Activated CD4-positive, alpha-beta T cell treated with anti-CD3 and anti-CD28 coated beads for 24 hours (primary cell): ENCODE measurements around the gene KCNQ4.

ENCODE experiments used
- DNase-seq, 2 donors: peaks; one replicate each; pipeline ENCODE4 v3.0.0-alpha.2; 2020; ENCODE audit warnings: low read depth in 2 of 2

The KCNQ4 gene

GRCh38 chr1:40777224-40777970, 6.2 kb upstream of the KCNQ4 start:
- DNase-seq = no peak

GRCh38 chr1:40780678-40781607, 2.6 kb upstream of the KCNQ4 start:
- DNase-seq = no peak

GRCh38 chr1:40781608-40781971, 2.0 kb upstream of the KCNQ4 start:
- DNase-seq = no peak

- no peak for DNase-seq
These were observed 1.1 kb upstream of the KCNQ4 start for GRCh38 chr1:40782371-40782956.

- DNase-seq = no peak
These were observed 669 bp downstream of the KCNQ4 start for GRCh38 chr1:40784141-40784770.

GRCh38 chr1:40784771-40785151, 1.2 kb downstream of the KCNQ4 start:
- no peak for DNase-seq

GRCh38 chr1:40785446-40785845, 1.9 kb downstream of the KCNQ4 start:
- no peak for DNase-seq

GRCh38 chr1:40786171-40786994, 2.8 kb downstream of the KCNQ4 start:
- DNase-seq = no peak

GRCh38 chr1:40786995-40787705, 3.6 kb downstream of the KCNQ4 start:
- DNase-seq = no peak

GRCh38 chr1:40787737-40788560, 4.4 kb downstream of the KCNQ4 start:
- DNase-seq = no peak

- DNase-seq = no peak
These were observed 5.2 kb downstream of the KCNQ4 start for GRCh38 chr1:40788561-40789341.

GRCh38 chr1:40789342-40789598, 5.7 kb downstream of the KCNQ4 start:
- no peak for DNase-seq

- DNase-seq = no peak
These were observed 6.3 kb downstream of the KCNQ4 start for GRCh38 chr1:40789661-40790430.

GRCh38 chr1:40792036-40792435, 8.4 kb downstream of the KCNQ4 start:
- no peak for DNase-seq

GRCh38 chr1:40793617-40794016, 10.0 kb downstream of the KCNQ4 start:
- DNase-seq = no peak

- DNase-seq = no peak
These were observed 10.5 kb downstream of the KCNQ4 start for GRCh38 chr1:40794048-40794447.

GRCh38 chr1:40794974-40795715, 11.6 kb downstream of the KCNQ4 start:
- no peak for DNase-seq
